CD14-positive monocyte (primary cell): Measurements from ENCODE around the gene NGLY1. TPM values are rescaled to one million over a fixed set of nuclear protein-coding genes. Genes with fewer than 3 reads are reported as not detected.

Experiments
- DNase-seq, 3 donors: peaks; one replicate each; pipeline ENCODE4 v3.0.0-alpha.2; 2011 to 2022
- H2AFZ ChIP-seq: 2 replicates; pipeline ENCODE4 v1.6.0; 2012; ENCODE audit warnings: mild to moderate bottlenecking, low read depth, low read length, inconsistent platforms; ENCODE audit not compliant: insufficient read depth, poor library complexity, severe bottlenecking
- H3K27ac ChIP-seq, 2 donors: 1 replicate in 1 of 2; 2 replicates in 1 of 2; pipeline ENCODE4 v1.5.1; 2012 to 2013; ENCODE audit warnings: low read length in 2 of 2, control low read depth in 1 of 2, inconsistent platforms in 1 of 2, low read depth in 1 of 2, mild to moderate bottlenecking in 1 of 2
- H3K27me3 ChIP-seq, 2 donors: one replicate each; pipeline versions ENCODE4 v1.6.0 to v1.6.1; 2011 to 2013; ENCODE audit warnings: low read length in 2 of 2; ENCODE audit not compliant: control insufficient read depth in 2 of 2, insufficient read depth in 2 of 2
- H3K36me3 ChIP-seq, 2 donors: replicated peaks in 1 of 2; 1 replicate in 1 of 2; 2 replicates in 1 of 2; pipeline versions ENCODE4 v1.5.1 to v1.6.1; 2012 to 2013; ENCODE audit warnings: low read length in 2 of 2, control low read depth in 1 of 2, inconsistent platforms in 1 of 2, mild to moderate bottlenecking in 1 of 2; ENCODE audit not compliant: insufficient read depth in 2 of 2, control insufficient read depth in 1 of 2
- H3K4me1 ChIP-seq, 2 donors: 1 replicate in 1 of 2; 2 replicates in 1 of 2; pipeline versions ENCODE4 v1.5.1 to v1.6.1; 2012 to 2013; ENCODE audit warnings: low read length in 2 of 2, control low read depth in 1 of 2, inconsistent platforms in 1 of 2, mild to moderate bottlenecking in 1 of 2, moderate library complexity in 1 of 2; ENCODE audit not compliant: insufficient read depth in 2 of 2, control insufficient read depth in 1 of 2
- H3K4me2 ChIP-seq: replicated peaks from 2 replicates; pipeline ENCODE3; 2012; ENCODE audit warnings: low read length, moderate library complexity, mild to moderate bottlenecking; ENCODE audit not compliant: poor library complexity, severe bottlenecking; ENCODE audit errors: extremely low read depth
- H3K4me3 ChIP-seq, 3 experiments: fragments of 200-600 bp in 1 of 3; sonication (generic) in 1 of 3; replicated peaks in 1 of 3; 1 replicate in 2 of 3; 2 replicates in 1 of 3; pipeline ENCODE4 v1.5.1; 2011 to 2013; ENCODE audit warnings: low read length in 3 of 3, mild to moderate bottlenecking in 3 of 3, control low read depth in 2 of 3, low read depth in 2 of 3, inconsistent platforms in 1 of 3, moderate library complexity in 1 of 3
- H3K79me2 ChIP-seq: 2 replicates; pipeline ENCODE4 v1.6.0; 2012; ENCODE audit warnings: mild to moderate bottlenecking, control low read depth, inconsistent platforms, low read length, moderate library complexity; ENCODE audit not compliant: insufficient read depth
- H3K9ac ChIP-seq: 2 replicates; pipeline ENCODE4 v1.6.0; 2017; ENCODE audit warnings: low read length, mild to moderate bottlenecking; ENCODE audit not compliant: insufficient read depth, poor library complexity, severe bottlenecking
- H3K9me3 ChIP-seq, 2 donors: replicated peaks in 1 of 2; 1 replicate in 1 of 2; 2 replicates in 1 of 2; pipeline versions ENCODE4 v1.5.1 to v1.6.1; 2012 to 2013; ENCODE audit warnings: low read length in 2 of 2, control low read depth in 1 of 2; ENCODE audit not compliant: control insufficient read depth in 1 of 2, insufficient read depth in 1 of 2
- H4K20me1 ChIP-seq: 2 replicates; pipeline ENCODE4 v1.6.0; 2012; ENCODE audit warnings: mild to moderate bottlenecking, low read length, control low read depth, moderate library complexity; ENCODE audit not compliant: insufficient read depth
- H3K27ac Mint-ChIP-seq, 7 donors: one replicate each; pipeline ENCODE4 v1.8.0; 2020; ENCODE audit warnings: mild to moderate bottlenecking in 7 of 7, mixed read lengths in 7 of 7, moderate library complexity in 6 of 7, inconsistent platforms in 2 of 7
- H3K27me3 Mint-ChIP-seq, 3 donors: one replicate each; pipeline ENCODE4 v1.8.0; 2021 to 2022; ENCODE audit warnings: low read depth in 3 of 3, mild to moderate bottlenecking in 3 of 3, mixed read lengths in 3 of 3, moderate library complexity in 3 of 3, inconsistent platforms in 1 of 3
- H3K36me3 Mint-ChIP-seq, 2 donors: one replicate each; pipeline ENCODE4 v1.8.0; 2020; ENCODE audit warnings: mixed read lengths in 2 of 2, inconsistent platforms in 1 of 2, mild to moderate bottlenecking in 1 of 2
- H3K4me1 Mint-ChIP-seq: one replicate; pipeline ENCODE4 v1.8.0; 2020; ENCODE audit warnings: mild to moderate bottlenecking, mixed read lengths
- H3K4me3 Mint-ChIP-seq, 2 donors: one replicate each; pipeline ENCODE4 v1.8.0; 2020; ENCODE audit warnings: mild to moderate bottlenecking in 2 of 2, mixed read lengths in 2 of 2, moderate library complexity in 1 of 2
- H3K9me3 Mint-ChIP-seq, 7 donors: one replicate each; pipeline ENCODE4 v1.8.0; 2020 to 2022; ENCODE audit warnings: mixed read lengths in 7 of 7, mild to moderate bottlenecking in 6 of 7, moderate library complexity in 6 of 7, inconsistent platforms in 2 of 7
- CTCF ChIP-seq: fragments of 200-600 bp; IDR thresholded peaks from one replicate; pipeline ENCODE4 v1.8.0; 2022; ENCODE audit warnings: antibody characterized with exemption, mild to moderate bottlenecking
- WGBS: methylation state at CpG from one replicate; pipeline ENCODE4 v1.1.5; 2013; ENCODE audit warnings: missing lambda C conversion rate; ENCODE audit not compliant: insufficient coverage; 5-methylcytosine and 5-hydroxymethylcytosine counted together
- intact Hi-C, 2 donors: fragments of 100-400 bp; cut with micrococcal nuclease; formaldehyde crosslinking; loops; one replicate each; pipeline versions ENCODE4 v1.15.0 to v1.15.1; 2023
- polyA plus RNA-seq, 3 donors: library from polyadenylated mRNA; depleted of rRNA in 1 of 3; unstranded in 2 of 3; stranded (reverse) in 1 of 3; fragments of 300-500 nt in 2 of 3; fragments of >200 nt in 1 of 3; fragmentation: Illumina TruSeq in 2 of 3; gene quantifications; 1 replicate in 2 of 3; 2 replicates in 1 of 3; pipeline ENCODE4 v1.2.3, GENCODE V29; 2012 to 2021

The NGLY1 gene
- polyA plus RNA-seq, 3 donors: 11.4 to 33.4 (median 29.6) TPM

- Mint-ChIP-seq H3K27ac (peak overlapping the region in 3 of 7 donors; percentile 30 to 69 (median 66)), H3K36me3 (peaks cover 29 to 34% of the 10 kb centered on the region in 2 donors), H3K27me3 (no peaks in the 10 kb centered on the region), H3K4me1 (peaks cover 34% of the 10 kb centered on the region), H3K9me3 (peaks cover 0 to 6% (median 0%) of the 10 kb centered on the region in 7 donors), H3K4me3 (no peak overlapping the region)
- Histone ChIP-seq H3K9ac (no peak overlapping the region), H3K27ac (no peak overlapping the region), H2AFZ (no peak overlapping the region), H3K4me3 (no peak overlapping the region), H3K4me1 (peaks cover 23 to 33% of the 10 kb centered on the region in 2 donors), H3K27me3 (no peaks in the 10 kb centered on the region), H3K9me3 (no peaks in the 10 kb centered on the region), H3K36me3 (peaks cover 29 to 32% of the 10 kb centered on the region in 2 donors), H3K4me2 (no peak overlapping the region), H4K20me1 (peaks cover 13% of the 10 kb centered on the region), H3K79me2 (peaks cover 66% of the 10 kb centered on the region)
- no peak for DNase-seq
- intact Hi-C loops: loop anchor here (5.0 kb wide), 2 partner anchors 113 to 118 kb away; partner anchors contain the start of gene TOP2B (in 1 of the 2)
- 88% methylated on average over 2 of the region's 6 CpGs for WGBS
- TF ChIP-seq CTCF: no peak
Observed at GRCh38 chr3:25780618-25781017, 2.6 kb downstream of the NGLY1 start.

GRCh38 chr3:25775936-25776335 lies 7.3 kb downstream of the NGLY1 start:
- Histone ChIP-seq H3K27ac (no peak overlapping the region), H2AFZ (no peak overlapping the region), H3K27me3 (no peaks in the 10 kb centered on the region), H4K20me1 (peaks cover 6% of the 10 kb centered on the region), H3K36me3 (peaks cover 49 to 60% of the 10 kb centered on the region in 2 donors), H3K9me3 (peaks cover 8 to 9% of the 10 kb centered on the region in 2 donors), H3K4me3 (no peak overlapping the region), H3K79me2 (peaks cover 52% of the 10 kb centered on the region), H3K4me2 (no peak overlapping the region), H3K4me1 (peaks cover 0 to 2% of the 10 kb centered on the region in 2 donors), H3K9ac (no peak overlapping the region)
- no peak for TF ChIP-seq CTCF
- H3K36me3 Mint-ChIP-seq: peaks cover 50 to 62% of the 10 kb centered on the region in 2 donors
- intact Hi-C loops: no loop called here
- WGBS: 100% methylated on average over 1 of the region's 2 CpGs
- peaks cover 15 to 35% (median 19%) of the 10 kb centered on the region in 7 donors for H3K9me3 Mint-ChIP-seq
- no peaks in the 10 kb centered on the region for H3K27me3 Mint-ChIP-seq
- DNase-seq: no peak
- peaks cover 9% of the 10 kb centered on the region for H3K4me1 Mint-ChIP-seq
- H3K27ac Mint-ChIP-seq: no peak overlapping the region
- H3K4me3 Mint-ChIP-seq: no peak overlapping the region
